Psoas muscle (tissue), 8 donors: Measurements from ENCODE around the gene ABCC6. TPM values are rescaled to one million over a fixed set of nuclear protein-coding genes. Genes with fewer than 3 reads are reported as not detected.

Experiments used
- ATAC-seq, 4 donors: fragments of 200-7000 bp; cut with Tn5 transposase; one replicate each; pipeline ENCODE4 v1.9.1; 2020; ENCODE audit warnings: moderate library complexity in 3 of 4, mild to moderate bottlenecking in 2 of 4
- DNase-seq, 2 donors: peaks; one replicate each; pipeline ENCODE4 v3.0.0-alpha.2; 2020
- H3K27ac ChIP-seq: fragments of 200-600 bp; one replicate; pipeline ENCODE4 v1.8.0; 2022
- H3K27me3 ChIP-seq, 3 donors: fragments of 200-600 bp in 1 of 3; one replicate each; pipeline versions ENCODE4 v1.6.1 to v1.8.0; 2013 to 2022; ENCODE audit warnings: low read length in 2 of 3, mild to moderate bottlenecking in 2 of 3, moderate library complexity in 1 of 3; ENCODE audit not compliant: insufficient read depth in 3 of 3
- H3K36me3 ChIP-seq, 2 donors: fragments of 200-600 bp in 1 of 2; one replicate each; pipeline versions ENCODE4 v1.6.1 to v1.8.0; 2013 to 2022; ENCODE audit warnings: low read depth in 1 of 2, mild to moderate bottlenecking in 1 of 2, moderate library complexity in 1 of 2; ENCODE audit not compliant: insufficient read depth in 1 of 2
- H3K4me1 ChIP-seq: fragments of 200-600 bp; one replicate; pipeline ENCODE4 v1.8.0; 2022
- H3K4me3 ChIP-seq: fragments of 200-600 bp; one replicate; pipeline ENCODE4 v1.8.0; 2022; ENCODE audit warnings: mild to moderate bottlenecking
- H3K9me3 ChIP-seq: fragments of 200-600 bp; one replicate; pipeline ENCODE4 v1.8.0; 2022
- CTCF ChIP-seq: fragments of 200-600 bp; IDR thresholded peaks from one replicate; pipeline ENCODE4 v1.8.0; 2022; ENCODE audit warnings: antibody characterized with exemption
- WGBS, 3 donors: extraction: QIAGEN DNeasy Blood & Tissue Kit; methylation state at CpG; one replicate each; pipeline versions ENCODE4 v1.1.6 to v1.1.7; 2013; 5-methylcytosine and 5-hydroxymethylcytosine counted together
- intact Hi-C, 2 donors: fragments of 100-400 bp; cut with DNase I; formaldehyde crosslinking; loops; one replicate each; pipeline versions ENCODE4 v1.11.0 to v1.14.2; 2022
- polyA plus RNA-seq, 3 donors: library from polyadenylated mRNA; stranded (reverse); fragments of 200-250 nt; gene quantifications; one replicate each; pipeline ENCODE4 v1.2.3, GENCODE V29; 2013
- total RNA-seq, 4 donors: library from RNA; stranded (reverse); fragmentation: NEBNext Ultra II Directional in 2 of 4; extraction: Animal tissue kit (Norgen Biotek cat#: 25700) in 2 of 4; gene quantifications; one replicate each; pipeline versions ENCODE4 v1.2.1 to v1.2.4, GENCODE V29; 2021 to 2023
- donor health status: healthy with polysubstance abuse.
- donor health status: DM: no; HTN: no; CAD: no; lungs with moderate emphysema.
- donor health status: Bipolar disorder and iron deficiency.
- donor health status: healthy.
- donor health status: DM: yes; HTN: yes; CAD: no.
- donor health status: DM: no; HTN: no; CAD: no.
- donor health status: DM: no; HTN: no; CAD: no.
- donor health status: DM: yes; HTN: yes; CAD: no.

The ABCC6 gene
- total and polyA plus RNA-seq, 7 donors = 0.06 to 3.0 (median 0.32) TPM

GRCh38 chr16:16122264-16122663 is 101.0 kb downstream of the ABCC6 start:
- Histone ChIP-seq H3K27me3 (no peaks in the 10 kb centered on the region), H3K4me1 (no peaks in the 10 kb centered on the region), H3K9me3 (peaks cover 6% of the 10 kb centered on the region), H3K4me3 (no peak overlapping the region), H3K36me3 (peaks cover 0 to 72% of the 10 kb centered on the region in 2 donors), H3K27ac (no peak overlapping the region)
- DNase-seq = no peak
- intact Hi-C loops = no loop called here
- no peak for TF ChIP-seq CTCF
- WGBS, 3 donors = 96 to 99% (median 98%) methylated on average over 12 of the region's 12 CpGs
- no peak for ATAC-seq

- ATAC-seq = no peak
- H3K4me3 ChIP-seq = no peak overlapping the region
- H3K27me3 ChIP-seq = no peaks in the 10 kb centered on the region
- DNase-seq = no peak
- H3K27ac ChIP-seq = no peak overlapping the region
- H3K36me3 ChIP-seq = peaks cover 0 to 78% of the 10 kb centered on the region in 2 donors
- WGBS, 3 donors = 83 to 90% (median 87%) methylated on average over 6 of the region's 6 CpGs
- no peaks in the 10 kb centered on the region for H3K4me1 ChIP-seq
- peaks cover 6% of the 10 kb centered on the region for H3K9me3 ChIP-seq
- intact Hi-C loops = no loop called here
- no peak for TF ChIP-seq CTCF
Measured at GRCh38 chr16:16121185-16121727, 102.0 kb downstream of the ABCC6 start.

- Histone ChIP-seq H3K36me3 (peaks cover 0 to 78% of the 10 kb centered on the region in 2 donors), H3K27me3 (no peaks in the 10 kb centered on the region), H3K4me1 (no peaks in the 10 kb centered on the region), H3K9me3 (peaks cover 6% of the 10 kb centered on the region), H3K4me3 (no peak overlapping the region), H3K27ac (no peak overlapping the region)
- 58 to 63% (median 62%) methylated on average over 17 of the region's 17 CpGs for WGBS, 3 donors
- ATAC-seq = peak in 2 of 4 donors; percentile 26 to 43
- intact Hi-C loops = no loop called here
- peak; percentile 27 to 61 for DNase-seq
- TF ChIP-seq CTCF = no peak
Measured at GRCh38 chr16:16120382-16121184, 102.7 kb downstream of the ABCC6 start.

- Histone ChIP-seq H3K36me3 (peaks cover 0 to 78% of the 10 kb centered on the region in 2 donors), H3K27ac (no peak overlapping the region), H3K4me1 (no peaks in the 10 kb centered on the region), H3K27me3 (no peaks in the 10 kb centered on the region), H3K9me3 (peaks cover 5% of the 10 kb centered on the region), H3K4me3 (no peak overlapping the region)
- TF ChIP-seq CTCF = no peak
- DNase-seq = no peak
- WGBS, 3 donors = 75 to 82% (median 77%) methylated on average over 8 of the region's 8 CpGs
- intact Hi-C loops = no loop called here
- peak in 1 of 4 donors; percentile 5 for ATAC-seq
Measured at GRCh38 chr16:16120044-16120381, 103.3 kb downstream of the ABCC6 start.
